GM19438 (cell line): ENCODE data around the gene DNAJB1.
A peak's percentile ranks its signal among the peaks of the same experiment; 100 is the strongest.
"Not testable (repeated sequence)": the region's sequence is repeated elsewhere in the genome, so short reads cannot be mapped to it uniquely, and the experiment has no call there.

ENCODE experiments used
- ATAC-seq: cut with Tn5 transposase; IDR thresholded peaks from one replicate; pipeline ENCODE4 v1.9.1; 2021; ENCODE audit warnings: low read depth; ENCODE audit not compliant: unreplicated experiment

Gene DNAJB1

GRCh38 chr19:14553042-14553938, 35.1 kb upstream of the DNAJB1 start:
- no peak for ATAC-seq

- ATAC-seq = not testable (repeated sequence)
Observed at GRCh38 chr19:14552006-14552360, 33.8 kb upstream of the DNAJB1 start.

DNA sequence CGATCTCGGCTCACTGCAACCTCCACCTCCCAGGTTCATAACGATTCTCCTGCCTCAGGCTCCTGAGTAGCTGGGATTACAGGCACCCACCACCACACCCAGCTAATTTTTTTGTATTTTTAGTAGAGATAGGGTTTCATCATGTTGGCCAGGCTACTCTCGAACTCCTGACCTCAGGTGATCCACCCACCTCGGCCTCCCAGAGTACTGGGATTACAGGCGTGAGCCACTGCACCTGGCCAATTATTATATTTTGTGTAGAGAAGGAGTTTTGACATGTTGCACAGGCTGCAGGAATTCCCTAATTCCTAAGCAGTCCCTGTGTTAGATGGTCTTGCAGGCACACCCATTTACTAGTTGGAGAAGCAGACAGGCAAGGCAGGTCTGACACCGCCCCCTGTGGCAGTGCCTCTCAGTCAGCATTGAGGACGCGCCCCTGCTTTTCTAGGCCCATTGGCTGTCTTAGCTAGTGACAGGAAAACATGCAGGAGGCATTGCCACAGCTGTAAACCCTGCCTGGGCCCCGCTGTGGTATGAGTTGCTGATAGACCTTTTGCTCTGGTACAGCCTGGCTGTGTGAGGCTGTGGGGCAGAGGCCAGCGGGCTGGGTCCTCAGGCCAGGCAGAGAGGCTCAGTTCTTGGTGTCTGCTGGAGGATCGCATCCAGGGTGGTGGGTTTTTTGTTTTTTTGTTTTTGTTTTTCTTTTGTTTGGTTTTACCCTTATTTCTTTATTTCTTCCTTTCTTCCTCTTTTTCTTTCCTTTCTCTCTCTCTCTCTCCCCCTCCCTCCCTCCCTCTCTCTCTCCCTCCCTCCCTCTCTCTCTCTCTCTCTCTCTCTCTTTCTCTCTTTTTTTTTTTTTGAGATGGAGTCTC, 33.2 kb upstream of the DNAJB1 start:
- ATAC-seq = not testable (repeated sequence)

GRCh38 chr19:14550201-14550754, 32.1 kb upstream of the DNAJB1 start:
- ATAC-seq = no peak

- no peak for ATAC-seq
Observed at GRCh38 chr19:14545716-14546082, 27.5 kb upstream of the DNAJB1 start.

- ATAC-seq = no peak
Observed at GRCh38 chr19:14544977-14545715, 26.9 kb upstream of the DNAJB1 start.

- no peak for ATAC-seq
Observed at GRCh38 chr19:14544047-14544446, 25.9 kb upstream of the DNAJB1 start.

DNA sequence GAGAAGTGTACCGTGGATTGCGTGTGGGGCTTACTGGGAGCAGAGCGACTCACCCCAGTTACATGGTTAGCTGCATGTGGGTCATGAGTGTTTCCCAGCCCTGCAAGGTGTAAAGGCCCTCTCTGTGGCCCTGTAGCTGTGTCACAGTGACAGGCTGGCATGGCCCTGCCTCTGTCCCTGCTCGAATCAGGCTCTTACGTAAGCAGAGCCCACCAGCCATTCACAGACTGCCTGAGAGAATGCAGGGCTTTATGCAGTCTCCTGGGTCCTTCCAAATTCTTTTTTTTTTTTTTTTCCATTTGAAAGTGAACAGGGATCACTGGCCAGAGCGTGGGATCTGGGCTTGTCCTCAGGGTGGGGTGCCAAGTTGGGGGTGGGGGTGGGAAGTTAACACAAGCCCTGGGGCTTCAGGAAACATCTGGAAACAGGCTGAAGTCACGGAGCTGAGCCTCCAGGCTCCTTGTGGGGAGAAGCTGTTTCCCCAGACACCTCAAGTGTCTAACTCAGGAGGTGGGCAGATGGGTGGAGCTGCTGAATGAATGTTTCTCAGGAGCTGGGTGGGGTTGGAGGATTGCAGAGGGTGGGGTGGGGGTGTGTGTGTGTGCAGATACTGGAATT, 24.6 kb upstream of the DNAJB1 start:
- ATAC-seq = no peak

- ATAC-seq = not testable (repeated sequence)
Observed at GRCh38 chr19:14541979-14542378, 23.8 kb upstream of the DNAJB1 start.

DNA sequence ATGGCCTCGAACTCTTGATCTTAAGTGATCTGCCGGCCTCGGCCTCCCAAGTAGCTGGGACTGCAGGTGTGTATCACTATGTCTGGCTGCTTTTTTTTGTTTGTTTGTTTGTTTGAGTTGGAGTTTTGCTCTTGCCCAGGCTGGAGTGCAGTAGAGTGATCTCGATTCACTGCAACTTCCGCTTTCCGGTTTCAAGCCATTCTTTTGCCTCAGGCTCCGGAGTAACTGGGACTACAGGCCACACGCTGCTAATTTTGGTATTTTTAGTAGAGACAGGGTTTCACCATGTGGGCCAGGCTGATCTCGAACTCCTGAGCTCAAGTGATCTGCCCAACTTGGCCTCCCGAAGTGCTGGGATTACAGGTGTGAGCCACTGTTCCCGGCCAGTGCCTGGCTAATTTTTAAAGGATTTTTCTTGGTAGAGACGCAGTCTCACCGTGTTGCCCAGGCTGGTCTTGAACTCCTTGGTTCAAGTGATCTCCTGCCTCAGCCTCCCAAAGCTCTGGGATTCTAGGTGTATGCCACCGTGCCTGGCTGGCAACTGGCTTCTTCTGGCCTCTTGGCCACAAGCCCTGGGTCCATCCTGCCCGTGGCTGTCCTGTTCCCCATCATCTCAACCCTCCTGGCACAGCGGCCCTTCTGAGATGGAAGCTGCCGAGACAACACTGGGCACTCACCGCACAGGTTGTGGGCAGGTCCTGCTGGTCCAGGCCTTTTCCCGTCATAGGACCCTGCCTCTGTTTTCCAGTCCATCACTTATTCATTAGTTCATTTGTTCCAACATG, 22.7 kb upstream of the DNAJB1 start:
- no peak for ATAC-seq

DNA sequence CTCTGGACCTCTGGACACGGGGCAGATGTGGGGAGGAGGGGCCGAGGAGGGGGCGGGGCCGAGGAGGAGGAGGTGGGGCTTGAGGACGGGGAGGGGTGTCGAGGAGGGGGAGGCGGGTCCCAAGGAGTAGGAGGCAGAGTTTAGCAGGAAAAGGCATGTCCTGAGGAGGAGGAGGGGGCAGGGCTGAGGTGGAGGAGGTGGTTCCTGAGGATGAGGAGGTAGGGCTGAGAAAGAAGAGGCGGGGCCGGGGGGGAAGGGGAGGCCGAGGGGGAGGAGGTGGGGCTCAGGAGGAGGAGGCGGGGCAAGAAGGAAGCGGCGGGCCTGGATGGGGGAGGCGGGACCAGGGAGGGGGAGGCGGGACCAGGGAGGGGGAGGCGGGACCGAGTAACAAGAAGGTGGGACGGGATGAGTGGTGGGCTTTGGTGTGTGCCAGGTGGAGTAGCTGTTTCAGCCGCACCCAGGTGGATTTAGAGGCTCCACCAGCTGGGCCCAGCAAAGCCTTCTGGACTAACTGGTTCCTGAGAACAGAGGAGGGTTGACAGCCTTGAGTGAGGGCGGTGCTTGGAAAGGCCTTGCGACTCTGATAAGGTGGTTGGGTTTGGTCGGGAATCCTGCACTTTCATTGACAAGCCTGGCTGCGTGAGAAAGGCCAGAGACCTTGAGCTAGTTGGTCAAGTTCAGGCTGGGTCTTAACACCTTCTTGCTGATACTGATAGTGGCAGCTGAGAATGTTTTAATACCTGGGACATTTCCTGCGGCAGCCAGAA, 18.9 kb upstream of the DNAJB1 start:
- ATAC-seq = no peak

- no peak for ATAC-seq
Observed at GRCh38 chr19:14533450-14533849, 15.3 kb upstream of the DNAJB1 start.

- no peak for ATAC-seq
Observed at GRCh38 chr19:14530506-14530905, 12.3 kb upstream of the DNAJB1 start.

- no peak for ATAC-seq
Observed at GRCh38 chr19:14530005-14530348, 11.8 kb upstream of the DNAJB1 start.

GRCh38 chr19:14529254-14530004, 11.2 kb upstream of the DNAJB1 start, which contains the start of gene TECR:
Gene TECR (plus strand): TSS chr19:14529594. CDS start chr19:14529697, 103 bp downstream.
- ATAC-seq = peak; percentile 96

DNA sequence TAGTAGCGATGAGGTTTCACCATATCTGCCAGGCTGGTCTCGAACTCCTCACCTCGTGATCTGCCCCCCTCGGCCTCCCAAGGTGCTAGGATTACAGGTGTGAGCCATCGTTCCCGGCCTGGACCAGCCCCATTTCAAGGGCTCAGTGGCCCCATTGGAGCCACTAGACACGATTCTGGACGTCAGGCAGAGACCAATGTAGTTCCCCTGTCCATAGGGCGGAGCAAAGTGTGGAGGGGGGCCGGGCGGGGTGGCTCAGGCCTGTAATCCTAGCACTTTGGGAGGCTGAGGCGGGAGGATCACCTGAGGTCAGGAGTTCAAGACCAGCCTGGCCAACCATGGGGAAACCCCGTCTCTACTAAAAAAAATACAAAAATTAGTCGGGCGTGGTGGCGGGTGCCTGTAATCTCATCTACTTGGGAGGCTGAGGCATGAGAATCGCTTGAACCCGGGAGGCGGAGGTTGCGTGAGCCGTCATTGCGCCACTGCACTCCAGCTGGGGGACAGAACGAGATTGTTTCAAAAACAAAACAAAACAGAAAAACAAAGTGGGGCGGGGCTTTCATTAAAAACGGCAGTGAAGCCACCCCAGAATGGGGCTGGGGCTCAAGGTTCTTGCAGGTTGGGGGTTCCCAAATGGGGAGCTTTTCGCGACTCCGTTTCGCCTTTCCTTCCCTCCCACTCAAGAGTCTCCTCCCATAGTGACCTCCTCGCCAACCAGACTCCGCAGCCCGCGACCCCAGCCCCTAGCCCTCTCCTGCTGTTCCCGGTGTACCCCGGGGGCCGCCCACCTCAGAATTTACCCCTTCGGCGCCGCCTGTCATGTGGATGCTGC, 10.4 kb upstream of the DNAJB1 start:
- no peak for ATAC-seq

- no peak for ATAC-seq
Observed at GRCh38 chr19:14526423-14526822, 8.2 kb upstream of the DNAJB1 start.
